ENCODE measurements around the gene TM9SF1. TPM values are rescaled to one million over a fixed set of nuclear protein-coding genes. Genes with fewer than 3 reads are reported as not detected.

TM9SF1 gene
- total RNA-seq, 1 donor from 2014 or later, result 30.5 TPM

- no peak overlapping the region for H2AFZ ChIP-seq (replicated peaks)
- no peak overlapping the region for H3K27ac Mint-ChIP-seq
- H3K4me3 Mint-ChIP-seq, result no peak overlapping the region
- no peaks in the 10 kb centered on the region for H3K27me3 ChIP-seq
- H3K4me2 ChIP-seq, result no peak overlapping the region
- DNase-seq (ENCODE audit: low spot score), result no peak
- peaks cover 5% of the 10 kb centered on the region for H4K20me1 ChIP-seq (ENCODE audit: low read depth)
- H3K9ac ChIP-seq, result no peak overlapping the region
- H3K36me3 Mint-ChIP-seq, result peaks cover 6% of the 10 kb centered on the region
- H3K4me3 ChIP-seq, result no peak overlapping the region
- no peak overlapping the region for H3K27ac ChIP-seq
- no peak for TF ChIP-seq CTCF (IDR thresholded peaks at IDR 0.05)
- no peak for TF ChIP-seq EZH2phosphoT487 (IDR thresholded peaks at IDR 0.05)
- no peak for TF ChIP-seq EZH2 (IDR thresholded peaks at IDR 0.05)
- H3K4me1 Mint-ChIP-seq, result peaks cover 12% of the 10 kb centered on the region
- peaks cover 8% of the 10 kb centered on the region for H3F3A ChIP-seq (ENCODE audit: low read depth)
- no peaks in the 10 kb centered on the region for H3K36me3 ChIP-seq
- H3K79me2 ChIP-seq (ENCODE audit: low read depth), result no peaks in the 10 kb centered on the region
- peaks cover 2% of the 10 kb centered on the region for H3K27me3 Mint-ChIP-seq (ENCODE audit: insufficient read depth, low read depth)
- H3K4me1 ChIP-seq, result no peaks in the 10 kb centered on the region
- H3K9me3 Mint-ChIP-seq, result no peaks in the 10 kb centered on the region
- H3K9me3 ChIP-seq (ENCODE audit: low read depth), result no peaks in the 10 kb centered on the region
These were observed 30.7 kb downstream of the TM9SF1 start for GRCh38 chr14:24164518-24164991.

DNA sequence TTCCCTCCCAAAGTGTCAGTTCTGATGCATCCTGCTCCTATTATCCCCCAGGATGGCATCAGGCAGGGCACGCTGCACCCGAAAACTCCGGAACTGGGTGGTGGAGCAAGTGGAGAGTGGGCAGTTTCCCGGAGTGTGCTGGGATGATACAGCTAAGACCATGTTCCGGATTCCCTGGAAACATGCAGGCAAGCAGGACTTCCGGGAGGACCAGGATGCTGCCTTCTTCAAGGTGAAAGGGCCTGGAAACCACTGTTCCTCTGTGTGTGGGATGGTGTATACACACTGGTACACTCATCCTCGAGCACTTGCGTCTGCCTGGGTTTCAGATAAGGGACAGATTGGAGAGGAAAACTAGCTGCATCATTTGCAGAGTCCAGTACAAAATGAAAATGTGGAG, 33.1 kb downstream of the TM9SF1 start:
- Mint-ChIP-seq H3K9me3 (no peaks in the 10 kb centered on the region), H3K27me3 (ENCODE audit: insufficient read depth, low read depth) (peaks cover 2% of the 10 kb centered on the region), H3K4me3 (peak overlapping the region; percentile 85), H3K36me3 (peaks cover 6% of the 10 kb centered on the region), H3K4me1 (peaks cover 12% of the 10 kb centered on the region), H3K27ac (peak overlapping the region; percentile 95)
- Histone ChIP-seq H3K79me2 (ENCODE audit: low read depth) (no peaks in the 10 kb centered on the region), H3K9ac (no peak overlapping the region), H3F3A (ENCODE audit: low read depth) (peaks cover 8% of the 10 kb centered on the region), H3K27ac (no peak overlapping the region), H3K4me3 (no peak overlapping the region), H3K36me3 (no peaks in the 10 kb centered on the region), H4K20me1 (ENCODE audit: low read depth) (peaks cover 5% of the 10 kb centered on the region), H3K27me3 (no peaks in the 10 kb centered on the region), H3K9me3 (ENCODE audit: low read depth) (no peaks in the 10 kb centered on the region), H3K4me2 (no peak overlapping the region), H3K4me1 (no peaks in the 10 kb centered on the region), H2AFZ (replicated peaks) (no peak overlapping the region)
- no peak for DNase-seq (ENCODE audit: low spot score)
- no peak for TF ChIP-seq EZH2phosphoT487 (IDR thresholded peaks at IDR 0.05)
- TF ChIP-seq EZH2 (IDR thresholded peaks at IDR 0.05), result no peak
- TF ChIP-seq CTCF (IDR thresholded peaks at IDR 0.05), result no peak

DNA sequence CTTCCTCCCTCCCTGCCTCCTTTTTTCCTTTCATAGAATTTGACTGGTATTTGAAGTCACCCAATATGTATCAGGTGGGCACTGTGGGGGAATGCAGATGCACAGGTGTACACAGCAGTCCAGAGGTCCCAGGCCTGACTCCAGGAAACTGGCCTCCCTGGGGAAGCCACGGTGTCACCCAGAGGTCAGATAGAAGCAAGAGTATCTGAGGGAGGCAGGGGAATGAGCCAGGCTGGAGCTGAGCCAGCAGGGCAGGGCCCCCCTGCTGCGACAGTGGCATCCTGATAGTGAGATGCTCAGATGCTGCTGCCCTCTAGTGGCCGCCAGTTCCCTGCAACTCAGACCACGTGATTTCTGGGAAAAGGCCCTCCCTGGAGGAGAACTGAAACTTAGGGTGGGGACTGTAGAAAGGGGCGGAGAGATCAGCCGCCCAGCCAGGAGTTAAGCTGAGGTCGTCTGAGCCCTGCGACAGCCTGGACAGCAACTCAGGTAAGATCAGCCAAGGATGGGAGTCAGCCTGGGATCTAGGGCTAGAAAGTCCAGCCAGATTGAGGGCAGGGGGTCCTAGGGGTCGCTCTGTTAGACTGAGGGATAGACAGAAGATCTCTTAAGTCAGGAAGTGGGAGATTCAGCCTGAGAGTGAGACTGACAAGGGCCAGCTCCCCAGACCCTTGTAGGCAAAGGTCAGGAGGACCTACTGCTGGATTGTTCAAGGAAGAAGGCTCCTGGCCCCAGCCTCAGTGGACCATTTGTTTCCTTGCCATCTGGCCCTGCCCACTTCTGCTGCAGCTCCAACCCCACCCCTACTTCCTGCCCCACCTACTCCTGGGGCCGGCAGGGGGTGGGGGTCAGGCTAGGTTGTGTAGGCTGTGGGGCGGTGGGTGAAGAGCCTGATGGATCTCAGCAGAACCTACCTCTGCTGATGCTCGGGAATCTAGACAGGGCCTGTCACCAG, 34.1 kb downstream of the TM9SF1 start, which contains the start of gene IRF9:
Gene IRF9 (plus strand): TSS at position 416 of the 955 bp plus-strand sequence. CDS start 880 bp downstream, outside the sequence.
- H3K27me3 Mint-ChIP-seq (ENCODE audit: insufficient read depth, low read depth), result peaks cover 4% of the 10 kb centered on the region
- no peaks in the 10 kb centered on the region for H3K27me3 ChIP-seq
- peak within 1 kb of the TSS; percentile 60 for H3K4me2 ChIP-seq
- H3K9me3 ChIP-seq (ENCODE audit: low read depth), result no peaks in the 10 kb centered on the region
- TF ChIP-seq CTCF (IDR thresholded peaks at IDR 0.05) (peak; percentile 97), EZH2phosphoT487 (IDR thresholded peaks at IDR 0.05) (no peak)
- DNase-seq (ENCODE audit: low spot score), result peak; percentile 98
- no peak within 1 kb of the TSS for H3K27ac ChIP-seq
- peaks cover 5% of the 10 kb centered on the region for H4K20me1 ChIP-seq (ENCODE audit: low read depth)
- no peaks in the 10 kb centered on the region for H3K4me1 ChIP-seq
- H2AFZ ChIP-seq (replicated peaks), result no peak within 1 kb of the TSS
- H3K79me2 ChIP-seq (ENCODE audit: low read depth), result no peaks in the 10 kb centered on the region
- H3K4me3 Mint-ChIP-seq, result peak within 1 kb of the TSS; percentile 85
- peaks cover 11% of the 10 kb centered on the region for H3K36me3 Mint-ChIP-seq
- no peaks in the 10 kb centered on the region for H3K36me3 ChIP-seq
- no peak within 1 kb of the TSS for H3K9ac ChIP-seq
- H3K4me3 ChIP-seq, result peak within 1 kb of the TSS; percentile 21
- H3K27ac Mint-ChIP-seq, result peak within 1 kb of the TSS; percentile 95
- peaks cover 8% of the 10 kb centered on the region for H3F3A ChIP-seq (ENCODE audit: low read depth)
- peaks cover 12% of the 10 kb centered on the region for H3K4me1 Mint-ChIP-seq
- H3K9me3 Mint-ChIP-seq, result no peaks in the 10 kb centered on the region
